ENCODE results near the gene TMEM41B.
"Not testable (repeated sequence)": the region's sequence is repeated elsewhere in the genome, so short reads cannot be mapped to it uniquely, and the experiment has no call there.

TMEM41B gene

GRCh38 chr11:9259981-9260837, 54.2 kb downstream of the TMEM41B start:
- no peak for DNase-seq

GRCh38 chr11:9258279-9258678, 56.1 kb downstream of the TMEM41B start:
- not testable (repeated sequence) for DNase-seq

- no peak for DNase-seq
Measured at GRCh38 chr11:9254416-9254815, 60.0 kb downstream of the TMEM41B start.

- no peak for DNase-seq
Measured at GRCh38 chr11:9253086-9253485, 61.3 kb downstream of the TMEM41B start.

GRCh38 chr11:9251311-9251710, 63.1 kb downstream of the TMEM41B start:
- no peak for DNase-seq

DNA sequence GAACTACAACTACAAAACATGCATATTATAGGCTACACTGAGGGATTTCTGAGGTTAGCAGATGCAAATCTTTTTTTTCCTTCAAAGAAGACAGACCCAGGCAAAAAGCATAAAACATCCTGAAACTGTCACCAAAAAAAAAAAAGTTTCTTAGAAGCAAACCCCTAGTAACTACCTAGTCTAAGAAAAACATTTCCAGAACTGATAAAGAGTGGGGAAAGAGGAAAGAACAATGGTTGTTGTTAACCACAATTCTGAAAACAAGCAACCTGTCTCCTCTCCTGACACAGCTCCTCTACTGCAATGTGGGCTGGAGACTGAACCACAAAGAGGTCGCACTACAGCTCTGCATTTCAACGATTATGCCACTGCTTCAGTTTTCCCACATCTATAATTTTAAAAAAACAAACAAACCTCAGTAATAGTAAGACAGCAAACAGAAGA, 64.2 kb downstream of the TMEM41B start:
- DNase-seq, result no peak

DNA sequence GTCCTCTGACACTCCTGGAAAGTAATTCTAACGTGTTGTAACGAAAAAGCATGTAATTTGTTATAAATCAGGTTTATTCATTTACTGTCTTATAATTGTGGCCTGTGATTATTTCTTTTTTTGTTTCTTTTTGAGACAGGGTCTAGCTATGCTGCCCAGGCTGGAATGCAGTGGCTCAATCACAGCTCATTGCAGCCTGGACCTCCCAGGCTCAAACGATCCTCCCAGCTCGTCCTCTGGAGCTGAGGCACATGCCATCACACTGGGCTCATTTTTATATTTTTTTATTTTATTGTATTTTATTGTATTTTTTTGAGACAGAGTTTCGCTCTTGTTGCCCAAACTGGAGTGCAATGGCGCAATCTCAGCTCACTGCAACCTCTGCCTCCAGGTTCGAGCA, 65.1 kb downstream of the TMEM41B start:
- no peak for DNase-seq

GRCh38 chr11:9247863-9248262, 66.5 kb downstream of the TMEM41B start:
- DNase-seq, result no peak

GRCh38 chr11:9236242-9236641, 78.2 kb downstream of the TMEM41B start:
- not testable (repeated sequence) for DNase-seq

DNA sequence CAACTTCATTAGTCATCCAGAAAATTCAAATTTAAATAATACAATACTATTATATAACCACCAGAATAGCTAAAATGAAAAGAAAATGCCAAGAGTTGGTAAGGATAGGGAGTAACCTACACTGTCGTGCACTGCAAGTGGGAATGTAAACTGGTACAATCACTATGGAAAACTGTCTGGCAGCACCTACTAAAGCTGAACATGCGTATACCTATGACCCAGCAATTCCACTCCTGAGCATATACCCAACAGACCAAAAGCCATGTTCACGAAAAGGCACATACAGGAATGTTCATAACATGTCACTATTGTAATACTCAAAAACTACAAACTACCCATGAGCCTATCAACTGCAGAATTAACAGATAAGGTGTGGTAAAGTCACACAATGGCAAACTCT, 81.9 kb downstream of the TMEM41B start:
- no peak for DNase-seq

- DNase-seq, result peak; percentile 78
Measured at GRCh38 chr11:9231848-9232177, 82.6 kb downstream of the TMEM41B start.

Measured in suppressor macrophage treated with lipopolysaccharide for 4 hours (primary cell).